G401.6 (cell line): ENCODE results near the gene MSL3.

Experiments
- FAIRE-seq: peaks from 2 replicates; lab custom pipeline; 2012; peaks lifted over from hg19 to GRCh38; lab: Jason Lieb, UNC

The MSL3 gene

GRCh38 chrX:11759461-11760311 is 1.6 kb downstream of the MSL3 start:
- peak; percentile 97 for FAIRE-seq

- no peak for FAIRE-seq
These were observed 2.9 kb downstream of the MSL3 start for GRCh38 chrX:11760958-11761357.

GRCh38 chrX:11764602-11765067 is 6.6 kb downstream of the MSL3 start:
- no peak for FAIRE-seq

GRCh38 chrX:11765449-11765848 is 7.4 kb downstream of the MSL3 start:
- no peak for FAIRE-seq

- no peak for FAIRE-seq
These were observed 8.4 kb downstream of the MSL3 start for GRCh38 chrX:11766487-11766886.

GRCh38 chrX:11768039-11768438 is 10.0 kb downstream of the MSL3 start:
- FAIRE-seq = no peak

- FAIRE-seq = peak; percentile 36
These were observed 12.3 kb downstream of the MSL3 start for GRCh38 chrX:11770320-11770719.

GRCh38 chrX:11778230-11778629 is 20.2 kb downstream of the MSL3 start:
- FAIRE-seq = no peak

GRCh38 chrX:11781133-11781532 is 23.1 kb downstream of the MSL3 start:
- FAIRE-seq = no peak

- FAIRE-seq = no peak
These were observed 23.8 kb downstream of the MSL3 start for GRCh38 chrX:11781734-11782370.

- FAIRE-seq = no peak
These were observed 26.5 kb downstream of the MSL3 start for GRCh38 chrX:11784543-11784942.

GRCh38 chrX:11786862-11787261 is 28.8 kb downstream of the MSL3 start:
- FAIRE-seq = no peak

- FAIRE-seq = no peak
These were observed 29.5 kb downstream of the MSL3 start for GRCh38 chrX:11787564-11787963.

GRCh38 chrX:11789809-11790208 is 31.8 kb downstream of the MSL3 start:
- no peak for FAIRE-seq

GRCh38 chrX:11791090-11791489 is 33.1 kb downstream of the MSL3 start:
- FAIRE-seq = no peak

GRCh38 chrX:11791537-11791936 is 33.5 kb downstream of the MSL3 start:
- no peak for FAIRE-seq

GRCh38 chrX:11792461-11793421 is 34.7 kb downstream of the MSL3 start:
- FAIRE-seq = no peak

GRCh38 chrX:11793734-11794133 is 35.7 kb downstream of the MSL3 start:
- FAIRE-seq = no peak

- FAIRE-seq = no peak
These were observed 55.3 kb downstream of the MSL3 start for GRCh38 chrX:11813341-11813740.
